NCI-H69 (cell line): ENCODE data around the gene C1GALT1.
"Not testable (repeated sequence)": the region's sequence is repeated elsewhere in the genome, so short reads cannot be mapped to it uniquely, and the experiment has no call there.

Experiments
- DNase-seq: peaks from one replicate; lab custom pipeline; 2025; lab: John Stamatoyannopoulos, UW

The C1GALT1 gene

DNA sequence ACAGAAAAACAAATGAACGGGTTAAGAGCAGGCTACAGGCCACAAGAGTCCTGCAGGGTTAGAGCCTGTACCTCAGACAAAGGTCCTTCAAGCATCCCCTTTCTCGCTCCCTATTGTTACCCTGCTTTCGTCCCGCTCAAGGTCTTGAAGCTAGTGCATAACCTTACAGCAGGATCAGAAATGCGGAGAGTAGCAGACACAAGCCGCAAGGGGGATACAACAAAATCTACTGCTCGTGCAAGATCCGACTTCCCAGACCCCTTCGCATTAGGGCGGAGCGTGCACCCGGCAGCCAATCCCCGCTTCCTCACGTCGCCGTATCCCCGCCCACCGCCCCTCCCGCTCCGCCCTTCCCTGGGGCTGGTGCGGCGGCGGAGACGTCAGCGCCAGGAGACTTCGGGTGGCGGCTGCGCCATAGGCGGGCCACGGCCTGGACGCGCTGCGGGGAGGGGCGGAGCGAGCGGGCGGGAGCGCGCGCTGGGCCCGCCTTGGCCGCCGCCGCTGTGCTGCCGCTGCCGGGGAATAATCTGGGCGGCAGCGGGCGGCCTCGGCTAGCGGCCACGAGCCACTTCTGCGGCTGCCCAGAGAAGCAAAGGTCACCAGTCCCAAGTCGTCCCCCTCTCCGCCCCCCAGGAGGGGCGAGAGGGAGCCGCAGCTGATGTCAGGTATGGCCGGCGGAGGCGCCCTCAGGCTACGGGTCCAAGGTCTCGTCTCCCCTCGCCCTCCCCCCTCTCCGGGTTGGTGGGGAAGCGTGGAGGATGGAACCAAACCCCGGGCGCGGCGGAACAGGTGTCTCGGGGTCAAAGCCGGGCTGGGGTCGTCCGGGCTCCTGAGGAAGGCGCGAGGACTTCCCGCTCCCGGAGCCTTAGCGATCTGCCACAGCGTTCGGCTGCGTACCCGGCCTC lies at the start of gene C1GALT1:
Gene C1GALT1, plus strand, starts transcription at position 389 of the 905 bp plus-strand sequence. CDS start 51,776 bp downstream, outside the sequence.
- peak; percentile 99 for DNase-seq

DNA sequence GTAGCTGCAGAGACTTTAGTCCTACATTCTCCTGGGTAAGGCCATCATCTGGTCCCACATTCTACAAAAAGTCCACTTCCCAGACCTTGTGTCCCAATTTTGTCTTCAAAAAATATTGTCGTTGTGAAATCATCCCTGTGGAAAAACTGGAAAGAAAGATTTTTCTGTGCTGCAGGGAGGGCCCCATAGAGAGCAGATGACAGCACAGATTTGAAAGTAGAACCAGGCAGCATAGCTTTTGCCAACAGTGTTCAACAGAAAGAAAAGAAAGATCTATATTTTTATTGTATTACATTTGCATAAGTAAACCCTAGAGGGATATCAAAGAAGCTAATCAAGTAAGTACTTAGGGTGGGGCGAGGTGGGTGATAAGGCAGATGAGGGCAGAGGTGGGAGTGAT lies 48.3 kb upstream of the C1GALT1 start:
- no peak for DNase-seq

DNA sequence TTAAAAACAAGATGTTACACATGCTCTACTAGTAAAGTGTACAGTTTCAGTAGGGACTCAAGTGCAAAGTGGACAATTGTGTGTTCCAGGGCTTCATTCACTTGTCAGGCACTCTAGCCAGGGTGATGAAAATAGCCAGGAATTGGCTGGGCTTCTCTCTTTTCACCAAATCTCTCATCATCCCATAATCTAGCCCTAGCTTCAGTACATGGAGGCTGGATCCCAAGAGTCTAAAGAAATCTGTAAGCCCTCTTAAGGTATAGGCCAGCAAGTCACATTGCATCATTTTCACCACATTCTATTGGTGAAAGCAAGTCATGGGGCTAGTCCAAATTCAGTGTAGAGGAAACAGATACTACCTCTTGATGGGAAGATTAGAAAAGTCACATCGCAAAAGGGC lies 47.3 kb upstream of the C1GALT1 start:
- DNase-seq, result no peak

DNA sequence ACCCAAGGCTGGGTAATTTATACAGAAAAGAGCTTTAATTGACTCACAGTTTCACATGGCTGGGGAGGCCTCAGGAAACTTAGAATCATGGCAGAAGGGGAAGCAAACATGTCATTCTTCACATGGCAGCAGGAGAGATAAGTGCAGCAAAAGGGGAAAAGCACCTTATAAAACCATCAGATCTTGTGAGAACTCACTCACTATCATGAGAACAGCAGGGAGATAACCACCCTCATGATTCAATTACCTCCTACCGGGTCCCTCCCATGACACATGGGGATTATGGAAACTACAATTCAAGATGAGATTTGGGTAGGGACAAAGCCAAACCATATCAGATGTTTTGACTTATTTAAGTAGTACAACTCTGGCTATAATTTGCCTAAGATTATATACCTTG lies 46.4 kb upstream of the C1GALT1 start:
- DNase-seq, result not testable (repeated sequence)

DNA sequence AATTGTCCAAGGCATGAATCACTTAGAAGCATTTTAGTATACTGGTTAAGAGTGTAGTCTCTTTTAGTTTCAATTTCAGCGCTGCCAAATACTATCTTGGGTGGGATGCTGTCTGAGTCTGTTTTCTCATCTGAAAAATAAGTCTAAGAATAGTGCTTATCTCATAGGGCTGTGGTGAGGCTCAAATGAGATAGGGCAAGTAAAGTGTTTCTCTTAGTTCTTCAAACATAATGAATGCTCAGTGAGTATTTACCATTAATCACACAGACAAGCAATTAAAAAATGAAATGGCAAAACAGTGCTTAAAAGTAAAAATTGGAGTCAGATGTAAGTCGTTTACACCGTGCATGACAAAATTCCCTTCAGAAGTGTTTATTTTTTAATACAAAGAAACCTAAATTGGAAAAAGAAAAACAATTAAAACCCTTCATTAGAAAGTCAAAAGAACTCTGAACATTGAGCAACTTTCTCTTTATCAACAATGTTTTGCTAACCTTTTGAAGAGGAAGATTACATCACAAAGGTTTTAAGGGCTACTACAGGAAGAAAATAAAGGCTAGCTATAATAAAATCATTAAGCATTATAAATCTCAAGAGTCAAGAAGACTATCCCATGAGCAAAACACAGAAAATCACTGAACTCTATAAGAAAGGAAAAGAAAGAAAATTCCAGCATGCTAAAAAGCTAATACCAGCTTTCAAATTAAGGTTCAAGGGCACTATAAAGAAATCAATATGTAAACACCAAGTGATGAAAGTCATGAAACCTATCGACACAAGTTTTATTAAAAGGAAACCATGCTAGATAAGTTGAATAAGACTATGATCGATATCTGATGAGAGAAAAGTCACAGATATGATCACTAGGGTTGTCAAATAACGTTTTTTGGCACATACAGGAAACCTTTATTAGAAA lies 45.6 kb upstream of the C1GALT1 start:
- peak; percentile 42 for DNase-seq

DNA sequence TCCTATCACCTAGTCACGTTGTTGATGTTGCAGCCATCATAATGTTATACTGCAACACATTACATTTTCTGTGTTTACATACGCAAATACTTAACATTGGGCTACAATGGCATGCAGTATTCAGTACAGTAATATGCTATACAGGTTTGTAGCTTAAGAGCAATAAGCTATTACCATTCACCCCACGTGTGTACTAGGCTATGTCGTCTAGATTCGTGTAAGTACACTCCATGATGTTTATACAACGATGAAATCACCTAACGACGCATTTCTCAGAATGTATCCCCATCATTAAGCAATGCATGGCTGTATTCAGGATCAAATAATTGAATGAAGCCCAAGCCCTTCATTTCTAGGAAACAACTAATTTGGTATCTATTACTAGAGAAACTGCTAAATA lies 43.4 kb upstream of the C1GALT1 start:
- DNase-seq, result no peak

DNA sequence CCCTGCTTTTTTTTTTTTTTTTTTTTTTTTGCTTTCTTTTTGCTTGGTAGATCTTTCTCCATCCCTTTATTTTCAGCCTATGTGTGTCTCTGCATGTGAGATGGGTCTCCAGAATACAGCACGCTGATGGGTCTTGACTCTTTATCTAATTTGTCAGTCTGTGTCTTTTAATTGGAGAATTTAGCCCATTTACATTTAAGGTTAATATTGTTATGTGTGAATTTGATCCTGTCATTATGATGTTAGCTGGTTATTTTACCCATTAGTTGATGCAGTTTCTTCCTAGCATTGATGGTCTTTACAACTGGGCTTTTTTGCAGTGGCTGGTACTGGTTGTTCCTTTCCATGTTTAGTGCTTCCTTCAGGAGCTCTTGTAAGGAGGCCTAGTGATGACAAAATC lies 38.9 kb upstream of the C1GALT1 start:
- not testable (repeated sequence) for DNase-seq

DNA sequence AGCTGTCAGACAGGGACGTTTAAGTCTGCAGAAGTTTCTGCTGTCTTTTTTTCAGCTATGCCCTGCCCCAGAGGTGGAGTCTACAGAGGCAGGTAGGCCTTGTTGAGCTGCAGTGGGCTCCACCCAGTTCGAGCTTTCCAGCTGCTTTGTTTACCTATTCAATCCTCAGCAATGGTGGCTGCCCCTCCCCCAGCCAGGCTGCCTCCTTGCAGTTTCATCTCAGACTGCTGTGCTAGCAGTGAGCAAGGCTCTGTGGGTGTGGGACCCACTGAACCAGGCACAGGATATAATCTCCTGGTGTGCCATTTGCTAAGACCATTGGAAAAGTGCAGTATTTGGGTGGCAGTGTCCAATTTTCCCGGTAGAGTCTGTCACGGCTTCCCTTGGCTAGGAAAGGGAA lies 37.2 kb upstream of the C1GALT1 start:
- DNase-seq, result peak; percentile 19

DNA sequence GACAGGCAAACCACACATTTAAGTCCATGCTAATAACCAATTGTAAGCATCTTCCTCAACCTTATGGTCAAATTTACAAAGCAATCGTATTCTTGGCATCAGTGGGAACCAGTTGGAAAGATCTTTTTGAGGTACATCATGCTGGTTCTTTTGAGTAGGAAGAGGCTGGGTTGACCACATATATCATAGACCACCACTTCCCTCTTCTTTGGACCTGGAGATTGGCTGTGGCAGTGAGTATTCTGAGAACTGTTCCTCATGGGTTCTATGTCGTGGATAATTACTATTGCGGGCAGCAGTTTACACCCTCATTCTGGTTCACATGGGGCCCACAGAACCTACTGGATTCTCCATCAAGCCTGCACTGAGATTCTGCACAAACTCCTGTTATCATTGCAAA lies 35.5 kb upstream of the C1GALT1 start:
- no peak for DNase-seq

DNA sequence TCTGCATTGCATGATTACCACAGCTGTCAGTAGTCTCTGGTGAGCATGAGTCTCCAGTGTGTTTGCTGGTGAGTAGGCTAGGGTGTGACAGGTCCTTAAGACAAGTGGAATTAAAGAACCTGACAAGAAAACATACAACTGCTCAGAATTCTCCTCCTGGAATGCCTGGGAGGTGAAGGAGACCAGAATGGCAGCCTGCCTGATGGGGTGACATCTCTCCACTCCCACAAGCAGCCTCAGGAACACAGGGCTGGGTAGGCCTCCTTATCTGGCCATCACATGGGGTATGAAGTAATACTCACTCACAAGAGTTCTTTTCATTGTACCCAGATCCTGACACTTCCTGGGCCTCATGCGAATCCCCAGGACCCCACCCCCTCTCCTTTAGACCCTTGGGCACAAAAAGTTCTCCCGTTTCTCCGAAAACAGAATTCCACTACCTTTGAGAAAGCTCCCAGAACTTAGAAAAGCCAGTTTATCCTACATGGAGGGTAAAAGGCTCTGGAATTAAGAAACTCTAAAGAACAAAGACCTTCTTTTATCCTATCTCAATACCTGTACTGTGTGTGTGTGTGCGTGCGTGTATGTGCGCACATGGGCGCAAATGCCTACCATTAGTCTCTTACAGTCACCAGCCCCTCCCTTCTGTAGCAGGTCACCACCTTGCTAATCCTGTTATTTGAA lies 33.4 kb upstream of the C1GALT1 start:
- DNase-seq, result no peak

DNA sequence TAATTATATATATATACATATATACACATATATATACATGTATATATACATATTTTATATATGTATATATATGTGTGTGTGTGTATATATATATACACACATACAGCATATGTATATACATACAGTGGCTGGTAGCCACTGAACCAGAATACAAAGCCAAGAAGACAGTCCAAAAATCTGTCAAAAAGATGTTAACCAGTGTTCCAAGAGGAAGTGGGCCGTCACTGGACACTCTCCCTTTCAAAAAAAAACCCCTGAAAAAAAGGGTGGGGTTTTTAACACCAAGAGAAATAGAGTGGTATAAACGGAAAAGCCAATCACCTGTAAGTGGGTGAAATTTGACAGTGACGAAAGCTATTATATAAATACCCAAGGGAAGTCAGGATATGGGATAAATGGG lies 31.1 kb upstream of the C1GALT1 start:
- no peak for DNase-seq

DNA sequence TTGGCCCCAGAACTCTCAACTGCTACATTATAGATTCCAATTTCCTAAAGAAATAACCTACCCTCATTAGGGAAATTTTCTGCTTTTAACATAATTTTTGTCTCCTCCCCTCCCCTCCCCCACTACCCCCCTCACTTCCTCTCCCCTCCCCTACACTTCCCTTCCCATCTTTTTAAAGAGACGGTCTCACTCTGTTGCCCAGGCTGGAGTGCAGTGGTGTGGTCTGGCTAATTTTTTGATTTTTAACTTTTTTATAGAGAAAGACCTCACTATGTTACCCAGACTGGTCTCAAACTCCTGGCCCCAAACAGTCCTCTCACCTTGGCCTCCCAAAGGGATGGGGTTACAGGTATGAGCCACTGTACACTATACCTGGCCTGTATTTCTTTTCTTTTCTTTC lies 30.5 kb upstream of the C1GALT1 start:
- DNase-seq, result peak; percentile 15

DNA sequence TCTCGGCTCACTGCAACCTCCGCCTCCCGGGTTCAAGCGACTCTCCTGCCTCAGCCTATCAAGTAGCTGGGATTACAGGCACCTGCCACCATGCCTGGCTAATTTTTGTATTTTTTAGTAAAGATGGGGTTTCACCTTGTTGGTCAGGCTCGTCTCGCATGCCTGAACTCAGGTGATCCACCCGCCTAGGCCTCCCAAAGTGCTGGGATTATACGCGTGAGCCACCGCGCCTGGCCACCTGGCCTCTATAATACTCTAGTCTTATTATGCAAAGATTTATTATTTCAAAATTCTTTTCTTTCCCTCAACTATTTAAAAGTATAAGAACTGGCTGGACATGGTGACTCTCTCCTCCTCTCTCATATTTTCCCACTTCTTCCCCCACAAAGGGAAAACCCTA lies 30.0 kb upstream of the C1GALT1 start:
- DNase-seq, result no peak

DNA sequence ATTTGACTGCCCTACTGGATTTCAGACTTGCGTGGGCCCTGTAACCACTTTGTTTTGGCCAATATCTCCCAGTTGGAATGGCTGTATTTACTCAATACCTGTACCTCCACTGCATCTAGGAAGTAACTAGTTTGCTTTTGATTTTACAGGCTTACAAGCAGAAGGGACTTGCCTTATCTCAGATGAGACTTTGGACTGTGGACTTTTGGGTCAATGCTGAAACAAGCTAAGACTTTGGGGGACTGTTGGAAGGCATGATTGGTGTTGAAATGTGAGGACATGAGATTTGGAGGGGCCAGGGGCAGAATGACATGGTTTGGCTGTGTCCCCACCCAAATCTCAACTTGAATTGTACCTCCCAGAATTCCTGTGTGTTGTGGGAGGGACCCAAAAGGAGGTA lies 28.0 kb upstream of the C1GALT1 start:
- not testable (repeated sequence) for DNase-seq

DNA sequence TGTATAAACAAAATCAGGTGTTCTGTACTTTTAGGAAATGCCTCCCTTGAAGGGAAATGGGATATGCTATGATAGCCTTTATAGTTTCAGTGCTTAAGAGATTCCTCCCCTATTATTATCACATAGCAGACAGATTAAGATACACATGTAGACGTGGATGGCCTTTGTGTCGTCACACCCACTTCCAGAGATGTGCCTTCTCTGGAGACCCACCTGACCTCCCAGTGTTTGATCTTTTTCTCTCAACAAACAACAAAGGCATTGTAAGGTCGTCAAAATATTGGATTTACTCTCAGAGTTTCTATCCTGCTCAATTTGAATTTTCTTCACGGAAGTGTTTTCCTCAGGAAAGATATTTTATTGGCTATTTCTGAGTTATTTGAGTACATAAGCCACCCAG lies 25.7 kb upstream of the C1GALT1 start:
- DNase-seq, result no peak

DNA sequence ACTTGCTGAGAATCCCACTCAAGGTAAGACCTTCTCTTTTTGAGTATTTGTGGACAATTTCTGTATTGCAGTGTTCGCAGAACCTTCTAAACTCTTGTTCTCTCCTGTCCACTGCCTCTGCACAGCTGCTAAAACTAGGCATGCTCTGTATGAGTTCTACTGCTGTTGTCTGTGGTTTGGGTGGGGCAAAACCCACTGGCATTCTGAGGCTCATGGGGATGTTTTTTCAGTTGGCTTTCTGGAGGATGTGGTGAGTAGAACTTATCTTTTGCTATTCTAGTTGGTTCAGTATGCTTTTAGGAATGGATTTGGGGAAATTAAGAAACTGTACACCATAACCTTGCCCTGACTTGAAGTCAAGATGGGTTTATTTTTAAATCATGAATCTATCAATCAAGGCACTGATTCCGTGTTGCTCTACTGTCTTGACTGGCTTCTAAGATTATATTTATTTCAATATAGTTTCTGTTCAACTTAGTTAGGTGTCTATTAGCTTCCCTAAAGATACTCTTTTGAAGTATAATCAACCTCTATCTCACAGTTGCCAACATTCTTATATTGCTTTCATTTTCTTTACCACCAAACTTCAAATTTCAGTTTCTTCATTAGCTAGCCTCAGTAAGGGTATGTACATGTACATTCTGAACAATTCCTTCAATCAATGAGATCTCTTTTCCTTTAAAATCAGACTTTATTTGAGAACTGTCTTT lies 25.0 kb upstream of the C1GALT1 start:
- no peak for DNase-seq

DNA sequence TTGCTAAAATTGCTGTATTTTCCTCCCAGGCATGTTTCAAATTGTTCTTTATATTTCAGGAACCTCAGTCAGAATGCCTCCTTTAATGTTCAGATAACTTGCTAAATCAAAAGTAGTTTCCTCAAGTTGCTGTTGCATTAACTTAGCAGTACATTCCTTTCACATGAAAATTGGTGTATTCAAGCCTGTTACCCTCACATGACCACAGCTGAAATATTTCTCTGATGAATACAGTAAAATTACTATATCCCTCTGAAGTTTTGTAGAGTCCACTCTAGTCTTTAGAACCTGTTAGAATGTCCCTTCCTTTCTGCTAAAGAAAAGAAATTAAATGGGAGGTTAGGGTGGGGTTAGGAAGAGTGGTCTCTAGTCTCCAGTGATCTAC lies 24.5 kb upstream of the C1GALT1 start:
- DNase-seq, result no peak

DNA sequence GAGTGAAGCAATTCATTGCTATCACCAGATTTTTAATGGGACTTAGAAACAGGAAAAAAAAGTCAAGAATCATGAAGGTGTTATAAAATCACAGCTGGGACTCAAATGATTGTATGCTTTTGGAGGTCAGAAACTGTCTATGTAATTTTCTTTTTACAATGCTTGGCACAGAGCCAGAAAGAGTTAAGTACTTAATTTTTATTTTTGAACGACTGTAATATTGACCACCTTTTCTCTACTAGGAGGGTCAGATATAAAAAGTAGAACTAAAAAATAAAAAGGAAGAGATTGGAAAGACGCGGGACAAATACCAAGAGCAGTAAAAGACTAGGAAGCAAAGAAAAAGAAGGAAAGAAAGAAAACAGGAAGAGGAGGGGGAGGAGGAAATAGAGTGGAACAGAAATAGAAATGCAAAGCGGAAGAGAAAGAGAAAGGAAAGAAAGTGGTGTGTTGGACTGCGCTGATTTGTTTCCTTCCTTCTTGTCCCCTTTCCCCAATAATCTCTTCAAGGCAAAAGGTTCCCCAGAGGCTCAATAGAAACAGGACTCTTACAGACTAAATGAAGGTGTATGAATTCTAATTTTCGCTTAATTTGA lies 23.2 kb upstream of the C1GALT1 start:
- DNase-seq, result peak; percentile 83

DNA sequence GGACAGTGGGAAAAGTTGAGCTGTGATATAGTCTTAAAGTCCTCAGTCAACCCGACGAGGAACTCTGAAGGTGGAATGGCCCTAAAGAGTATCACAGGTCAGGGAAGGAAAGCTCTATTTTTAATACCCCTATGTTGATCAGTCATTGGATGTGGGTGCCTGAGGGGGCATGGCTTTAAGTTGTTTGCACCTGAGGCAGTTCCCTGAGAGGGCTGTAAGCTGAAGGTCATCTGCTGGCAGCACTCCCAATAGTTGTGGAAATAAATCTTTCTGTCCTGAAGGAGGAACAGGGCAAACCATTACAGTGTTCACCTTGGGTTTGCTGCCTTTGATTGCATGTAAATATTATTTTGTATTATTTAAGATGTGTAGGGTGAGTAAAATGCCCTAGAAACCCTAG lies 17.8 kb upstream of the C1GALT1 start:
- no peak for DNase-seq

DNA sequence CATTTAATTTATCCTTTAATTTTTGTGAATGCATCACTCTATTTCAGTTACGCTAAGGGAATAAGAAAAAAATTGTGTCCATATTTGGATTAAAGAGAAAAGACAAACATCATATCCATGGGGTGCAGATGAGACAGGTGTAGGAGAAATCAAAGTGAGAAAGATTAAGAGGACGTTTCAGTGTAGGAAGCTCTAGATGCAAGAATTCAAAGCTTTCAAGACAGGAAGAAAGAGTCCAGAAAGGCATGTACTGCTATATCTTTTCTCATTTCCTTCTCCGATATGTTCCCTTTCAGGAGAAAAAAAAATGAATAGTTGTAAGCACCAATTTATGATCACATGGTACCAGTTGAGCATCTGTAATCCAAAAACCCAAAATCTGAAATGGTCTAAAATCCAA lies 17.0 kb upstream of the C1GALT1 start:
- DNase-seq, result no peak

DNA sequence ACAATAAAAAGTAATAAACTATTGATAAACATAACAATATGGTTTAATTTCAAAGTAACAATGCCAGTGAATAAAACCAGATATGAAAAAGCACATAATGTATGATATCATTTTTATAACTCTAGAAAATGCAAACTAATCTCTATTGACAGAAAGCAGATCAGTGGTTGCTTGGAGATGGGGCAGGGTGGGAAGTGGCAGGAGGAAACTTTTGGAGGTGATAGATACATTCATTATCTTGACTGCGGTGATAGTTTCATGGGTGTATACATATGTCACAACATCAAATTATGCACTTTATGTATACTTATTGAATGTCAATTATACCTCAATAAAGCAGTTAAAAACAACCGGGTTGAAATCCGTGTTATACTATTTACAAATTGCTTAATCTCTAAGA lies 16.0 kb upstream of the C1GALT1 start:
- no peak for DNase-seq
